MM.1S (cell line): ENCODE results near the gene SEL1L.

Experiments used
- DNase-seq: peaks from one replicate; pipeline ENCODE4 v3.0.0-alpha.2; 2015
- H2AFZ ChIP-seq: fragments of 300-600 bp; sonication (generic); 2 replicates; pipeline ENCODE4 v1.6.0; 2016; ENCODE audit warnings: antibody characterized with exemption, low read length
- H3F3A ChIP-seq: fragments of 300-600 bp; sonication (generic); 2 replicates; pipeline ENCODE4 v1.6.1; 2016; ENCODE audit warnings: mild to moderate bottlenecking, antibody characterized with exemption, low read length, moderate library complexity, mixed read lengths; ENCODE audit not compliant: insufficient read depth
- H3K27ac ChIP-seq: fragments of 300-600 bp; sonication (generic); 2 replicates; pipeline ENCODE4 v1.5.1; 2016; ENCODE audit warnings: mild to moderate bottlenecking, low read length
- H3K27me3 ChIP-seq: fragments of 300-600 bp; sonication (generic); replicated peaks from 2 replicates; pipeline ENCODE4 v1.6.0; 2016; ENCODE audit warnings: low read length; ENCODE audit not compliant: insufficient read depth
- H3K36me3 ChIP-seq: fragments of 300-600 bp; sonication (generic); replicated peaks from 2 replicates; pipeline ENCODE4 v1.6.1; 2016; ENCODE audit warnings: mild to moderate bottlenecking, low read length, mixed read lengths; ENCODE audit not compliant: insufficient read depth
- H3K4me1 ChIP-seq: fragments of 300-600 bp; sonication (generic); 2 replicates; pipeline ENCODE4 v1.6.1; 2016; ENCODE audit warnings: low read length, mixed read lengths
- H3K4me2 ChIP-seq: fragments of 300-600 bp; sonication (generic); 2 replicates; pipeline ENCODE4 v1.6.0; 2016; ENCODE audit warnings: low read depth, low read length
- H3K4me3 ChIP-seq: fragments of 300-600 bp; sonication (generic); 2 replicates; pipeline ENCODE4 v1.5.1; 2016; ENCODE audit warnings: low read length, mixed read lengths
- H3K79me2 ChIP-seq: fragments of 300-600 bp; sonication (generic); 2 replicates; pipeline ENCODE4 v1.6.1; 2016; ENCODE audit warnings: mixed run types, low read length, mixed read lengths
- H3K9ac ChIP-seq: fragments of 300-600 bp; sonication (generic); 2 replicates; pipeline ENCODE4 v1.6.1; 2016; ENCODE audit warnings: low read length, mixed read lengths
- H3K9me2 ChIP-seq: fragments of 300-600 bp; sonication (generic); replicated peaks from 2 replicates; pipeline ENCODE4 v1.6.1; 2016; ENCODE audit warnings: mild to moderate bottlenecking, low read length, mixed read lengths; ENCODE audit not compliant: insufficient read depth
- H3K9me3 ChIP-seq: fragments of 300-600 bp; sonication (generic); replicated peaks from 2 replicates; pipeline ENCODE4 v1.6.1; 2016; ENCODE audit warnings: mild to moderate bottlenecking, low read length, mixed read lengths; ENCODE audit not compliant: insufficient read depth
- H4K20me1 ChIP-seq: fragments of 300-600 bp; sonication (generic); 2 replicates; pipeline ENCODE4 v1.6.1; 2016; ENCODE audit warnings: mild to moderate bottlenecking, low read length, moderate library complexity, mixed read lengths; ENCODE audit not compliant: insufficient read depth
- EZH2 ChIP-seq: fragments of 300-600 bp; sonication (generic); optimal IDR thresholded peaks from 2 replicates; pipeline ENCODE3; 2017; ENCODE audit warnings: low read depth, mild to moderate bottlenecking, antibody characterized with exemption, low read length, mixed read lengths
- EZH2phosphoT487 ChIP-seq: fragments of 300-600 bp; sonication (generic); IDR thresholded peaks from 2 replicates; pipeline ENCODE4 v1.6.1; 2018; ENCODE audit warnings: antibody characterized with exemption, low read length
- TF ChIP-seq, protein P1 (sequence below): fragments of 300-600 bp; sonication (generic); IDR thresholded peaks from 2 replicates; pipeline ENCODE4 v1.5.1; 2016; ENCODE audit warnings: antibody characterized with exemption, low read length, mixed read lengths

The SEL1L gene

DNA sequence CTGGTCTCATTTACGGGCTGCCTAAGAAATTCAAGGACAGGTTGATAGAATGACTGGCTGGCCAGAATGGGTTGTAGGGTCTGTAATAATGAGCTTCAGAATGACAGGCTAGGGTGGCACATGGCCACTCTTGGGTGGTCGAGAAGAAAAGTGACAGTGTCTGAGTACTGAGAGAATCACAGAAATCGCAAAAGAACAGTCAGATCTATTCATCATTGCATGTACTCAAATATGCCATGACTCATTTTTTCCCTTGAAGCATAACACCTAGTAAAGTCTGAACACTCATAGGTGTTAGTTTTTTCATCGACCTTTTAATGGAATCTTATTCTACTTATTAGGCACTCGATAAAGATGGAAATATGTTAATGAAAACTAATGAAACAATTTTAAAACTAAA is 37.8 kb upstream of the SEL1L start:
- H3K4me3 ChIP-seq: no peak overlapping the region
- no peaks in the 10 kb centered on the region for H3K79me2 ChIP-seq
- no peaks in the 10 kb centered on the region for H3F3A ChIP-seq
- H2AFZ ChIP-seq: no peak overlapping the region
- H3K4me2 ChIP-seq: no peak overlapping the region
- TF ChIP-seq EZH2 (no peak), EZH2phosphoT487 (no peak)
- TF ChIP-seq, protein P1, sequence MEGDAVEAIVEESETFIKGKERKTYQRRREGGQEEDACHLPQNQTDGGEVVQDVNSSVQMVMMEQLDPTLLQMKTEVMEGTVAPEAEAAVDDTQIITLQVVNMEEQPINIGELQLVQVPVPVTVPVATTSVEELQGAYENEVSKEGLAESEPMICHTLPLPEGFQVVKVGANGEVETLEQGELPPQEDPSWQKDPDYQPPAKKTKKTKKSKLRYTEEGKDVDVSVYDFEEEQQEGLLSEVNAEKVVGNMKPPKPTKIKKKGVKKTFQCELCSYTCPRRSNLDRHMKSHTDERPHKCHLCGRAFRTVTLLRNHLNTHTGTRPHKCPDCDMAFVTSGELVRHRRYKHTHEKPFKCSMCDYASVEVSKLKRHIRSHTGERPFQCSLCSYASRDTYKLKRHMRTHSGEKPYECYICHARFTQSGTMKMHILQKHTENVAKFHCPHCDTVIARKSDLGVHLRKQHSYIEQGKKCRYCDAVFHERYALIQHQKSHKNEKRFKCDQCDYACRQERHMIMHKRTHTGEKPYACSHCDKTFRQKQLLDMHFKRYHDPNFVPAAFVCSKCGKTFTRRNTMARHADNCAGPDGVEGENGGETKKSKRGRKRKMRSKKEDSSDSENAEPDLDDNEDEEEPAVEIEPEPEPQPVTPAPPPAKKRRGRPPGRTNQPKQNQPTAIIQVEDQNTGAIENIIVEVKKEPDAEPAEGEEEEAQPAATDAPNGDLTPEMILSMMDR: no peak
- no peaks in the 10 kb centered on the region for H3K27me3 ChIP-seq
- H3K27ac ChIP-seq: no peak overlapping the region
- DNase-seq: no peak
- H3K9me3 ChIP-seq: no peaks in the 10 kb centered on the region
- H3K36me3 ChIP-seq: no peaks in the 10 kb centered on the region
- H3K9me2 ChIP-seq: no peaks in the 10 kb centered on the region
- H3K9ac ChIP-seq: no peak overlapping the region
- no peaks in the 10 kb centered on the region for H4K20me1 ChIP-seq
- H3K4me1 ChIP-seq: no peaks in the 10 kb centered on the region

DNA sequence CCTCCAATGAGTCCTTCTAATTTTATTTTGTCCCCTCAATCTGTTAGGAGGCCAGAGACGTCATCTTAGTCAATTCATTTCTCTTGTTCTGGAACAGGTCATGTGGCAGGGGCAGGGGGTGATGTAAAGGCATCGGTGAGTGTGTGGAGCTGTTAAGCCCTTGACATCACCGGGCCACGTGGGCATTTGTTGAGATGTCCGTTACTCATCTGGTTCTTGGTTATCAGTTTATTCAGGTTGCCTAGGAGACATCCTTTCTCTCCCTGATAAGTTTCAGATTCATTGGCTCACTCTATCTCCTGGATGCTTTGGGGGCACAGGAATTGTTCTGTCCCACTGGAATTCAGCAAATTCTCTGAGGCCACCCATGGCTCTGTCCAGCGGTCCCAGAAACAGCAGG is 33.6 kb upstream of the SEL1L start:
- no peaks in the 10 kb centered on the region for H4K20me1 ChIP-seq
- no peak overlapping the region for H3K9ac ChIP-seq
- H3K9me2 ChIP-seq: no peaks in the 10 kb centered on the region
- no peak overlapping the region for H2AFZ ChIP-seq
- H3F3A ChIP-seq: no peaks in the 10 kb centered on the region
- H3K4me1 ChIP-seq: no peaks in the 10 kb centered on the region
- TF ChIP-seq EZH2phosphoT487 (no peak), EZH2 (no peak)
- TF ChIP-seq, protein P1: no peak
- no peak for DNase-seq
- H3K27me3 ChIP-seq: no peaks in the 10 kb centered on the region
- no peaks in the 10 kb centered on the region for H3K36me3 ChIP-seq
- H3K79me2 ChIP-seq: no peaks in the 10 kb centered on the region
- no peak overlapping the region for H3K4me2 ChIP-seq
- H3K27ac ChIP-seq: no peak overlapping the region
- H3K9me3 ChIP-seq: no peaks in the 10 kb centered on the region
- no peak overlapping the region for H3K4me3 ChIP-seq

DNA sequence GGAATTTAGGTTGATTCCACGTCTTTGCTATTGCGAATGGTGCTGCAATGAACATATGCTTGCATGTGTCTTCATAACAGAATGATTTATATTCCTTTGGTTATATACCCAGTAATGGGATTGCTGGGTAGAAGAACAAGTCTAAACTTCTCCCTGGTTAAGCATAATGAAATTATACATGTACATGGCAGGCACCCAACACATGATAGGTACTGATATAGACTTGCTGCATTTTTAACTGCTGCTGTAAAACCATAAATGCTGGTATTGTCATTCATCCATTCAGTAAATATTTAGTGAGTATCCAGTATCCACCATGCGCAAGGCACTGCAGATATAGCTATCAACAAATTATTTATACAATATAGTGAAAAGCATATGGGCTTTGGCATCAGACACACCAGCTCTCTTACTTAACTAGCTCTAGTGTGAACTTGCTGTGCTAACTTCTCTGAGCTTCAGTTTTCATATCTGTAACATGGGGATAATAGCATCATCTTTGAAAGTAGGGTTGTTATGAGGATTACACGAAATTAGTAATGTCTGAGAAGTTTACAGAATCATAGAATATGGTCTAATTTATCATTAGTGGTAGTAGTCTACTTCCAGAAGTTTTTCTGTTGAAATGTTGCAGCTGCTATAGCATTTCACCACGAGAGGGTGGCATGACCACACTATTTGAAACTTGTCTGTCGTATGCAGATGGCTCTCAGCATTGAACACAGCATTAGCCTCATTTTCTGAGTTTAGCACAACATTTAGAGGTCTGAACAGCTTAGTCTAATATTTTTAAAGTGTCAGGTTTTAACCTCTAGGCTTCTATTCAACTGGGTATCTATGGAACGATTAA is 32.0 kb upstream of the SEL1L start:
- Histone ChIP-seq H3K9me2 (no peaks in the 10 kb centered on the region), H3K36me3 (no peaks in the 10 kb centered on the region), H3K27ac (no peak overlapping the region), H3K9me3 (no peaks in the 10 kb centered on the region), H3K9ac (no peak overlapping the region), H3K79me2 (no peaks in the 10 kb centered on the region), H3K27me3 (no peaks in the 10 kb centered on the region), H3K4me1 (no peaks in the 10 kb centered on the region), H3F3A (no peaks in the 10 kb centered on the region), H2AFZ (no peak overlapping the region), H3K4me2 (no peak overlapping the region), H3K4me3 (no peak overlapping the region), H4K20me1 (no peaks in the 10 kb centered on the region)
- peak; percentile 38 for DNase-seq
- TF ChIP-seq EZH2: no peak
- TF ChIP-seq, protein P1: peak; percentile 51
